WTC11 (cell line): ENCODE measurements around the gene STOX2. TPM values are rescaled to one million over a fixed set of nuclear protein-coding genes. Genes with fewer than 3 reads are reported as not detected.

Experiments
- ATAC-seq: fragments of 200-7000 bp; cut with Tn5 transposase; 2 replicates; pipeline ENCODE4 v1.10.0; 2021; ENCODE audit warnings: mild to moderate bottlenecking, moderate library complexity
- CTCF ChIA-PET: fragments of 300-600 bp; sonication (Branson Sonifier 250); formaldehyde crosslinking; loops from one replicate; lab custom pipeline; 2021; ENCODE audit warnings: antibody characterized with exemption; lab: Charles Lee
- POLR2A ChIA-PET: fragments of 350-600 bp; sonication (Branson Sonifier 250); formaldehyde crosslinking; loops from one replicate; lab custom pipeline; 2021; ENCODE audit warnings: antibody characterized with exemption; lab: Charles Lee
- DNase-seq: peaks from one replicate; pipeline ENCODE4 v3.0.0; 2021; ENCODE audit warnings: low spot score
- H3K27ac Mint-ChIP-seq: 2 replicates; pipeline ENCODE4 v1.8.0; 2021; ENCODE audit warnings: mixed read lengths
- H3K27me3 Mint-ChIP-seq: 2 replicates; pipeline ENCODE4 v1.8.0; 2021; ENCODE audit warnings: low read depth, mild to moderate bottlenecking, moderate library complexity, mixed read lengths
- H3K36me3 Mint-ChIP-seq: 2 replicates; pipeline ENCODE4 v1.8.0; 2021; ENCODE audit warnings: mixed read lengths
- H3K4me1 Mint-ChIP-seq: 2 replicates; pipeline ENCODE4 v1.8.0; 2022; ENCODE audit warnings: mixed read lengths
- H3K4me3 Mint-ChIP-seq: 2 replicates; pipeline ENCODE4 v1.8.0; 2021; ENCODE audit warnings: mild to moderate bottlenecking, moderate library complexity, mixed read lengths
- H3K9me3 Mint-ChIP-seq: 2 replicates; pipeline ENCODE4 v1.8.0; 2021; ENCODE audit warnings: mixed read lengths
- ATF2 ChIP-seq: sonication (generic); formaldehyde crosslinking; IDR thresholded peaks from 2 replicates; pipeline ENCODE4 v1.8.1; 2022; ENCODE audit warnings: low read depth, missing genetic modification reagents, borderline replicate concordance
- CREB1 ChIP-seq: sonication (generic); formaldehyde crosslinking; IDR thresholded peaks from 2 replicates; pipeline ENCODE4 v1.8.0; 2023; ENCODE audit warnings: mild to moderate bottlenecking, missing genetic modification reagents
- ERG ChIP-seq: fragments of 250-450 bp; sonication (Bioruptor Pico); IDR thresholded peaks from 2 replicates; pipeline ENCODE4 v1.8.0; 2021; ENCODE audit warnings: mild to moderate bottlenecking
- JAZF1 ChIP-seq: fragments of 250-450 bp; sonication (Bioruptor Pico); IDR thresholded peaks from 2 replicates; pipeline ENCODE4 v1.9.0; 2021; ENCODE audit warnings: moderate library complexity, mild to moderate bottlenecking, inconsistent platforms
- PRRX2 ChIP-seq: fragments of 250-450 bp; sonication (Bioruptor Pico); IDR thresholded peaks from 2 replicates; pipeline ENCODE4 v1.8.0; 2021; ENCODE audit warnings: mild to moderate bottlenecking
- SMAD4 ChIP-seq: sonication (generic); formaldehyde crosslinking; IDR thresholded peaks from 2 replicates; pipeline ENCODE4 v1.8.0; 2022; ENCODE audit warnings: mild to moderate bottlenecking, missing genetic modification reagents
- TEAD4 ChIP-seq: sonication (generic); formaldehyde crosslinking; IDR thresholded peaks from 2 replicates; pipeline ENCODE4 v1.8.0; 2022; ENCODE audit warnings: mild to moderate bottlenecking, missing genetic modification reagents
- TP53 ChIP-seq: sonication (generic); formaldehyde crosslinking; IDR thresholded peaks from 2 replicates; pipeline ENCODE4 v1.8.1; 2023; ENCODE audit warnings: mild to moderate bottlenecking, missing genetic modification reagents
- ZNF219 ChIP-seq: sonication (generic); formaldehyde crosslinking; IDR thresholded peaks from 2 replicates; pipeline ENCODE4 v1.8.0; 2023; ENCODE audit warnings: missing genetic modification reagents, mild to moderate bottlenecking, borderline replicate concordance
- ZNF281 ChIP-seq: sonication (generic); formaldehyde crosslinking; IDR thresholded peaks from 2 replicates; pipeline ENCODE4 v1.8.0; 2023; ENCODE audit warnings: mild to moderate bottlenecking, missing genetic modification reagents
- total RNA-seq: library from RNA; stranded (reverse); gene quantifications from 3 replicates; pipeline ENCODE4 v1.2.3, GENCODE V29; 2021
- TF ChIP-seq, protein P1 (sequence below): sonication (generic); formaldehyde crosslinking; IDR thresholded peaks from 2 replicates; pipeline ENCODE4 v1.8.1; 2023; ENCODE audit warnings: mild to moderate bottlenecking, missing genetic modification reagents
- TF ChIP-seq, protein P2 (sequence below): fragments of 250-450 bp; sonication (Bioruptor Pico); IDR thresholded peaks from 2 replicates; pipeline ENCODE4 v1.9.0; 2021; ENCODE audit warnings: mild to moderate bottlenecking, borderline replicate concordance
- TF ChIP-seq, protein P3 (sequence below): sonication (generic); formaldehyde crosslinking; conservative IDR thresholded peaks from 2 replicates; pipeline ENCODE4 v1.8.1; 2022; ENCODE audit warnings: mild to moderate bottlenecking, missing genetic modification reagents

STOX2 gene
- total RNA-seq, 1 experiment from 2014 or later, result 31.6 TPM

DNA sequence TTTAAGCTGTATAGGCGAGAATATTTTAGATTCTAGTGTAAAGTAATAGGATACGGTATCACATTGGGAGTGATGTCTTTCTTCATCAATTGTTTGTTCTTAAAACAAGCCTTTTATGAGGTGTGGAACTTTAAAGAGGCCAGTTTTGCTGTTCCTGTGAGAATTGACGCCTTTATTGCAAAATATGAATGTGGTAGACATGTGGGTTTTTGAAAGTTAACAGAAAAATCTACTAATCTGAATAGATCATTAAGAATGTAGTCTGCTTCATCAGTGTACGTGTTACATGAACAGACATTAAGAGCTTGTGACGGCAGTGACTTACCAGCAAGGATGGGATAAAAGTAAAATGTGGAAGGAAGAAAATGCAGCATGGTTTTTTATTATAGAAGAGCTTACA is 63.8 kb downstream of the STOX2 start (continued):
- TF ChIP-seq, protein P1, sequence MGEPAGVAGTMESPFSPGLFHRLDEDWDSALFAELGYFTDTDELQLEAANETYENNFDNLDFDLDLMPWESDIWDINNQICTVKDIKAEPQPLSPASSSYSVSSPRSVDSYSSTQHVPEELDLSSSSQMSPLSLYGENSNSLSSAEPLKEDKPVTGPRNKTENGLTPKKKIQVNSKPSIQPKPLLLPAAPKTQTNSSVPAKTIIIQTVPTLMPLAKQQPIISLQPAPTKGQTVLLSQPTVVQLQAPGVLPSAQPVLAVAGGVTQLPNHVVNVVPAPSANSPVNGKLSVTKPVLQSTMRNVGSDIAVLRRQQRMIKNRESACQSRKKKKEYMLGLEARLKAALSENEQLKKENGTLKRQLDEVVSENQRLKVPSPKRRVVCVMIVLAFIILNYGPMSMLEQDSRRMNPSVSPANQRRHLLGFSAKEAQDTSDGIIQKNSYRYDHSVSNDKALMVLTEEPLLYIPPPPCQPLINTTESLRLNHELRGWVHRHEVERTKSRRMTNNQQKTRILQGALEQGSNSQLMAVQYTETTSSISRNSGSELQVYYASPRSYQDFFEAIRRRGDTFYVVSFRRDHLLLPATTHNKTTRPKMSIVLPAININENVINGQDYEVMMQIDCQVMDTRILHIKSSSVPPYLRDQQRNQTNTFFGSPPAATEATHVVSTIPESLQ (CRISPR knock-in tag), result no peak

- no peak overlapping the region for H3K27ac Mint-ChIP-seq
- TF ChIP-seq TEAD4 (CRISPR knock-in tag) (no peak), ZNF281 (CRISPR knock-in tag) (no peak), PRRX2 (CRISPR knock-in tag) (no peak)
- peaks cover 50% of the 10 kb centered on the region for H3K4me1 Mint-ChIP-seq
- DNase-seq, result no peak
- H3K27me3 Mint-ChIP-seq, result no peaks in the 10 kb centered on the region
- no peak overlapping the region for H3K4me3 Mint-ChIP-seq
- ATAC-seq, result no peak
- POLR2A ChIA-PET, result interaction anchor here (0.7 kb wide), 1 partner anchor 83 kb away, joined by 3 read pairs; no protein-coding TSS in a partner anchor
- CTCF ChIA-PET, result no interaction called here
- H3K36me3 Mint-ChIP-seq, result peaks cover 21% of the 10 kb centered on the region
- H3K9me3 Mint-ChIP-seq, result peaks cover 16% of the 10 kb centered on the region
These were observed 64.5 kb downstream of the STOX2 start for GRCh38 chr4:183969596-183969995.

DNA sequence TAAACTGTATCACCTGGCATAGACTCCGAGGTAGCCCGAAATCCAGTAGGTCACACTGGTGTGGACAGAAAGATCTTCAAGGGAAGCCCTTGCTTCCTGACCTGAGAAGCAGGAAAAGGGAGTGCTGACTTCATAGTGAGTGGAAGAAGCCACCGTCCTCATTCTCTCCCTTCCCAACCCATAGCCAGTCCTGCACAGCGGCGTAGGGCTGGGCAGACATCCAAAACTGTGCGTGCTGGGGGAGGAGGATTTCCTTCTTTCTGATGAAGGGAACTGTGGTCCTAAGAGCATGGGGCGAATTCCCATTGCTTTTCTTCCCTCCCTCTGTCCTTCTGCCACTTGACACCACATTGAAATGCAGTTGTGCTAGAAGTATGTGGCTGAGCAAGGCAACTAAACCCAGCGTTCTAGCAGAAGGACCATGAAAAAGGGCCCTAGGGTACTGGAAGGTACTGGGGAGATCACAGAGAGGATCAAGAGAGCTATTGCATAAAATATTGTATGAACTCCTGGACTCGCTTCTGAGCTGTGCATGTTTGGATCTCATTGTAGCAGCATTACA is 66.9 kb downstream of the STOX2 start:
- Mint-ChIP-seq H3K27me3 (no peaks in the 10 kb centered on the region), H3K4me3 (no peak overlapping the region), H3K27ac (no peak overlapping the region), H3K4me1 (peaks cover 34% of the 10 kb centered on the region), H3K36me3 (peaks cover 41% of the 10 kb centered on the region), H3K9me3 (peaks cover 33% of the 10 kb centered on the region)
- POLR2A ChIA-PET, result no interaction called here
- peak; percentile 63 for ATAC-seq
- TF ChIP-seq, protein P2, sequence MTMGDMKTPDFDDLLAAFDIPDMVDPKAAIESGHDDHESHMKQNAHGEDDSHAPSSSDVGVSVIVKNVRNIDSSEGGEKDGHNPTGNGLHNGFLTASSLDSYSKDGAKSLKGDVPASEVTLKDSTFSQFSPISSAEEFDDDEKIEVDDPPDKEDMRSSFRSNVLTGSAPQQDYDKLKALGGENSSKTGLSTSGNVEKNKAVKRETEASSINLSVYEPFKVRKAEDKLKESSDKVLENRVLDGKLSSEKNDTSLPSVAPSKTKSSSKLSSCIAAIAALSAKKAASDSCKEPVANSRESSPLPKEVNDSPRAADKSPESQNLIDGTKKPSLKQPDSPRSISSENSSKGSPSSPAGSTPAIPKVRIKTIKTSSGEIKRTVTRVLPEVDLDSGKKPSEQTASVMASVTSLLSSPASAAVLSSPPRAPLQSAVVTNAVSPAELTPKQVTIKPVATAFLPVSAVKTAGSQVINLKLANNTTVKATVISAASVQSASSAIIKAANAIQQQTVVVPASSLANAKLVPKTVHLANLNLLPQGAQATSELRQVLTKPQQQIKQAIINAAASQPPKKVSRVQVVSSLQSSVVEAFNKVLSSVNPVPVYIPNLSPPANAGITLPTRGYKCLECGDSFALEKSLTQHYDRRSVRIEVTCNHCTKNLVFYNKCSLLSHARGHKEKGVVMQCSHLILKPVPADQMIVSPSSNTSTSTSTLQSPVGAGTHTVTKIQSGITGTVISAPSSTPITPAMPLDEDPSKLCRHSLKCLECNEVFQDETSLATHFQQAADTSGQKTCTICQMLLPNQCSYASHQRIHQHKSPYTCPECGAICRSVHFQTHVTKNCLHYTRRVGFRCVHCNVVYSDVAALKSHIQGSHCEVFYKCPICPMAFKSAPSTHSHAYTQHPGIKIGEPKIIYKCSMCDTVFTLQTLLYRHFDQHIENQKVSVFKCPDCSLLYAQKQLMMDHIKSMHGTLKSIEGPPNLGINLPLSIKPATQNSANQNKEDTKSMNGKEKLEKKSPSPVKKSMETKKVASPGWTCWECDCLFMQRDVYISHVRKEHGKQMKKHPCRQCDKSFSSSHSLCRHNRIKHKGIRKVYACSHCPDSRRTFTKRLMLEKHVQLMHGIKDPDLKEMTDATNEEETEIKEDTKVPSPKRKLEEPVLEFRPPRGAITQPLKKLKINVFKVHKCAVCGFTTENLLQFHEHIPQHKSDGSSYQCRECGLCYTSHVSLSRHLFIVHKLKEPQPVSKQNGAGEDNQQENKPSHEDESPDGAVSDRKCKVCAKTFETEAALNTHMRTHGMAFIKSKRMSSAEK (CRISPR knock-in tag), result no peak
- TF ChIP-seq SMAD4 (CRISPR knock-in tag) (no peak), ZNF219 (CRISPR knock-in tag) (no peak), CREB1 (CRISPR knock-in tag) (no peak), TP53 (CRISPR knock-in tag) (no peak), ERG (CRISPR knock-in tag) (no peak), JAZF1 (CRISPR knock-in tag) (no peak), ATF2 (CRISPR knock-in tag) (no peak)
- TF ChIP-seq, protein P3, sequence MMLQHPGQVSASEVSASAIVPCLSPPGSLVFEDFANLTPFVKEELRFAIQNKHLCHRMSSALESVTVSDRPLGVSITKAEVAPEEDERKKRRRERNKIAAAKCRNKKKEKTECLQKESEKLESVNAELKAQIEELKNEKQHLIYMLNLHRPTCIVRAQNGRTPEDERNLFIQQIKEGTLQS, result no peak
- CTCF ChIA-PET, result no interaction called here
- no peak for DNase-seq
